B cell (primary cell): Measurements from ENCODE around the gene DACH1. TPM values are rescaled to one million over a fixed set of nuclear protein-coding genes. Genes with fewer than 3 reads are reported as not detected.

Source experiments
- ATAC-seq: fragments of 200-7000 bp; cut with Tn5 transposase; one replicate; pipeline ENCODE4 v1.10.0; 2021; ENCODE audit warnings: low read depth, mild to moderate bottlenecking, moderate number of reproducible peaks, moderate library complexity
- CTCF ChIA-PET: fragments of 350-600 bp; sonication (Branson Sonifier 250); formaldehyde crosslinking; loops from one replicate; lab custom pipeline; 2021; ENCODE audit warnings: antibody characterized with exemption, inconsistent platforms; lab: Charles Lee
- POLR2A ChIA-PET: fragments of 350-600 bp; sonication (Branson Sonifier 250); formaldehyde crosslinking; loops from one replicate; lab custom pipeline; 2021; ENCODE audit warnings: antibody characterized with exemption; lab: Charles Lee
- DNase-seq: peaks from one replicate; pipeline ENCODE4 v3.0.0; 2013
- H2AFZ ChIP-seq: 2 replicates; pipeline ENCODE4 v1.6.1; 2012; ENCODE audit warnings: mild to moderate bottlenecking, low read depth, low read length; ENCODE audit not compliant: insufficient read depth, poor library complexity, severe bottlenecking
- H3K27ac ChIP-seq, 2 donors: 1 replicate in 1 of 2; 2 replicates in 1 of 2; pipeline ENCODE4 v1.5.1; 2012 to 2013; ENCODE audit warnings: low read length in 2 of 2, mild to moderate bottlenecking in 2 of 2, moderate library complexity in 1 of 2
- H3K27me3 ChIP-seq, 4 experiments: fragments of 200-600 bp in 1 of 4; sonication (generic) in 1 of 4; replicated peaks in 1 of 4; 1 replicate in 2 of 4; 2 replicates in 2 of 4; pipeline versions ENCODE4 v1.6.1 to v1.7.0; 2013 to 2016; ENCODE audit warnings: low read length in 3 of 4, mild to moderate bottlenecking in 2 of 4, mixed read lengths in 1 of 4, moderate library complexity in 1 of 4; ENCODE audit not compliant: insufficient read depth in 4 of 4, control insufficient read depth in 3 of 4; ENCODE audit errors: control extremely low read depth in 1 of 4
- H3K36me3 ChIP-seq, 2 experiments: replicated peaks in 1 of 2; 1 replicate in 1 of 2; 2 replicates in 1 of 2; pipeline versions ENCODE4 v1.6.1 to v1.7.1; 2013; ENCODE audit warnings: low read length in 1 of 2; ENCODE audit not compliant: insufficient read depth in 2 of 2, control insufficient read depth in 1 of 2; ENCODE audit errors: control extremely low read depth in 1 of 2, extremely low read depth in 1 of 2
- H3K4me1 ChIP-seq, 2 donors: fragments of 200-600 bp in 1 of 2; sonication (generic) in 1 of 2; 1 replicate in 1 of 2; 2 replicates in 1 of 2; pipeline versions ENCODE4 v1.5.1 to v1.6.1; 2013 to 2017; ENCODE audit warnings: low read length in 2 of 2; ENCODE audit not compliant: control insufficient read depth in 2 of 2, insufficient read depth in 2 of 2
- H3K4me2 ChIP-seq: replicated peaks from 2 replicates; pipeline ENCODE3; 2012; ENCODE audit warnings: mild to moderate bottlenecking, low read depth, low read length; ENCODE audit not compliant: poor library complexity, severe bottlenecking
- H3K4me3 ChIP-seq, 5 experiments: fragments of 200-600 bp in 1 of 5; sonication (generic) in 1 of 5; 1 replicate in 3 of 5; 2 replicates in 2 of 5; pipeline versions ENCODE4 v1.5.1 to v1.7.0; 2011 to 2016; ENCODE audit warnings: low read length in 4 of 5, mild to moderate bottlenecking in 4 of 5, low read depth in 2 of 5, control low read depth in 1 of 5, moderate library complexity in 1 of 5; ENCODE audit not compliant: insufficient read depth in 1 of 5; ENCODE audit errors: control extremely low read depth in 1 of 5, extremely low read depth in 1 of 5
- H3K79me2 ChIP-seq: fragments of 200-600 bp; sonication (generic); one replicate; pipeline ENCODE4 v1.6.0; 2016; ENCODE audit warnings: low read length; ENCODE audit not compliant: control insufficient read depth, insufficient read depth
- H3K9ac ChIP-seq: fragments of 200-600 bp; sonication (generic); 2 replicates; pipeline ENCODE4 v1.6.1; 2017; ENCODE audit warnings: mild to moderate bottlenecking, low read length, moderate library complexity
- H3K9me3 ChIP-seq, 3 donors: one replicate each; pipeline versions ENCODE4 v1.6.1 to v1.7.1; 2013; ENCODE audit warnings: low read length in 2 of 3; ENCODE audit not compliant: control insufficient read depth in 2 of 3, insufficient read depth in 1 of 3; ENCODE audit errors: control extremely low read depth in 1 of 3
- H4K20me1 ChIP-seq: 2 replicates; pipeline ENCODE4 v1.6.0; 2012; ENCODE audit warnings: mild to moderate bottlenecking, low read length; ENCODE audit not compliant: insufficient read depth, control insufficient read depth, poor library complexity, severe bottlenecking
- H3K27ac Mint-ChIP-seq: one replicate; pipeline ENCODE4 v1.8.0; 2021; ENCODE audit warnings: mixed read lengths
- H3K27me3 Mint-ChIP-seq: one replicate; pipeline ENCODE4 v1.8.0; 2021; ENCODE audit warnings: mixed read lengths
- H3K4me1 Mint-ChIP-seq: one replicate; pipeline ENCODE4 v1.8.0; 2021; ENCODE audit warnings: mixed read lengths
- H3K4me3 Mint-ChIP-seq: one replicate; pipeline ENCODE4 v1.8.0; 2021; ENCODE audit warnings: mixed read lengths
- H3K9me3 Mint-ChIP-seq: one replicate; pipeline ENCODE4 v1.8.0; 2022; ENCODE audit warnings: mixed read lengths; ENCODE audit not compliant: insufficient read depth
- EZH2 ChIP-seq: IDR thresholded peaks from 2 replicates; pipeline ENCODE4 v1.6.1; 2012; ENCODE audit warnings: borderline replicate concordance, low read depth, mild to moderate bottlenecking, moderate library complexity, low read length; ENCODE audit not compliant: insufficient read depth, poor library complexity, severe bottlenecking
- WGBS: methylation state at CpG from one replicate; pipeline ENCODE4 v1.1.5; 2013; ENCODE audit warnings: missing lambda C conversion rate; ENCODE audit not compliant: insufficient coverage; 5-methylcytosine and 5-hydroxymethylcytosine counted together
- intact Hi-C: fragments of 100-400 bp; cut with micrococcal nuclease; formaldehyde crosslinking; loops from one replicate; pipeline ENCODE4 v1.10.0; 2022
- polyA plus RNA-seq: library from polyadenylated mRNA; depleted of rRNA; stranded (reverse); fragments of >200 nt; gene quantifications from 2 replicates; pipeline ENCODE4 v1.2.3, GENCODE V29; 2012
- total RNA-seq, 2 donors: library from RNA; stranded (reverse); fragments of 120-200 nt in 1 of 2; gene quantifications; 1 replicate in 1 of 2; 2 replicates in 1 of 2; pipeline versions ENCODE4 v1.2.3 to v1.2.4, GENCODE V29; 2013 to 2022
- TF ChIP-seq, protein P1 (sequence below): fragments of 200-600 bp; IDR thresholded peaks from one replicate; pipeline ENCODE4 v1.8.0; 2022; ENCODE audit warnings: antibody characterized with exemption, mild to moderate bottlenecking

DACH1 gene
- total and polyA plus RNA-seq, 2 donors (not counting 1 experiment from before 2014, with no cell fraction given), result not detected

DNA sequence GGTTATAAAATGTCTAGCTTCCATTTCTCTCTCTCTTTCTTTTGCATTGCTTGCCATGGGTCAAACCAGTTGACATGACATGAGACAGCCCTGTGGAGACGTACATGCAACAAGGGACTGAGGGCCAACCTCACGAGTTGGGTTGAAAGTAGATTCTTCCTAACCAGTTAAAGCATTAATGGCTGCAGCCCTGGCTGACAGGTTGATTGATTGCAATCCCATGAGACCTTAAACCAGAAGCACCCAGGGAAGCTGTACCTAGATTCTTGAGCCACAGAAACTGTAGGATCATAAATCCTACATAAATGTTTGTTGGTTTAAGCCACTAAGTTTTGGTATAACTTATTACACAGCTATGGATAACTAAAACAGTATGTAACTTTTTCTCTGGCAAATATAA, 373.8 kb downstream of the DACH1 start:
- WGBS, result 73% methylated on average over 2 of the region's 2 CpGs

GRCh38 chr13:71492346-71492871, 374.6 kb downstream of the DACH1 start:
- DNase-seq, result no peak
- Histone ChIP-seq H3K4me3 (no peak overlapping the region), H3K4me2 (no peak overlapping the region), H3K27ac (no peak overlapping the region), H3K9me3 (no peaks in the 10 kb centered on the region), H3K79me2 (no peaks in the 10 kb centered on the region), H2AFZ (no peak overlapping the region), H3K4me1 (no peaks in the 10 kb centered on the region), H3K36me3 (no peaks in the 10 kb centered on the region), H3K27me3 (no peaks in the 10 kb centered on the region), H4K20me1 (no peaks in the 10 kb centered on the region), H3K9ac (no peak overlapping the region)
- CTCF ChIA-PET, result interaction anchor here (0.7 kb wide), 1 partner anchor 533 kb away, joined by 4 read pairs; no protein-coding TSS in a partner anchor
- Mint-ChIP-seq H3K27ac (no peak overlapping the region), H3K4me3 (no peak overlapping the region), H3K4me1 (no peaks in the 10 kb centered on the region), H3K9me3 (no peaks in the 10 kb centered on the region), H3K27me3 (no peaks in the 10 kb centered on the region)
- ATAC-seq, result no peak
- intact Hi-C loops, result no loop called here
- POLR2A ChIA-PET, result no interaction called here
- TF ChIP-seq, protein P1, sequence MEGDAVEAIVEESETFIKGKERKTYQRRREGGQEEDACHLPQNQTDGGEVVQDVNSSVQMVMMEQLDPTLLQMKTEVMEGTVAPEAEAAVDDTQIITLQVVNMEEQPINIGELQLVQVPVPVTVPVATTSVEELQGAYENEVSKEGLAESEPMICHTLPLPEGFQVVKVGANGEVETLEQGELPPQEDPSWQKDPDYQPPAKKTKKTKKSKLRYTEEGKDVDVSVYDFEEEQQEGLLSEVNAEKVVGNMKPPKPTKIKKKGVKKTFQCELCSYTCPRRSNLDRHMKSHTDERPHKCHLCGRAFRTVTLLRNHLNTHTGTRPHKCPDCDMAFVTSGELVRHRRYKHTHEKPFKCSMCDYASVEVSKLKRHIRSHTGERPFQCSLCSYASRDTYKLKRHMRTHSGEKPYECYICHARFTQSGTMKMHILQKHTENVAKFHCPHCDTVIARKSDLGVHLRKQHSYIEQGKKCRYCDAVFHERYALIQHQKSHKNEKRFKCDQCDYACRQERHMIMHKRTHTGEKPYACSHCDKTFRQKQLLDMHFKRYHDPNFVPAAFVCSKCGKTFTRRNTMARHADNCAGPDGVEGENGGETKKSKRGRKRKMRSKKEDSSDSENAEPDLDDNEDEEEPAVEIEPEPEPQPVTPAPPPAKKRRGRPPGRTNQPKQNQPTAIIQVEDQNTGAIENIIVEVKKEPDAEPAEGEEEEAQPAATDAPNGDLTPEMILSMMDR, result no peak
- TF ChIP-seq EZH2, result no peak

More for the DNA sequence above, 373.8 kb downstream of the DACH1 start:
- intact Hi-C loops, result no loop called here
- POLR2A ChIA-PET, result no interaction called here
- H3K4me2 ChIP-seq, result no peak overlapping the region
- H3K36me3 ChIP-seq, result no peaks in the 10 kb centered on the region
- Mint-ChIP-seq H3K4me1 (no peaks in the 10 kb centered on the region), H3K27ac (no peak overlapping the region), H3K27me3 (no peaks in the 10 kb centered on the region), H3K9me3 (no peaks in the 10 kb centered on the region), H3K4me3 (no peak overlapping the region)
- no peaks in the 10 kb centered on the region for H3K79me2 ChIP-seq
- H3K9me3 ChIP-seq, result no peaks in the 10 kb centered on the region
- DNase-seq (no peak), ATAC-seq (no peak)
- no peaks in the 10 kb centered on the region for H4K20me1 ChIP-seq
- TF ChIP-seq EZH2, result no peak
- TF ChIP-seq, protein P1, result no peak
- no peak overlapping the region for H3K27ac ChIP-seq
- H3K27me3 ChIP-seq, result no peaks in the 10 kb centered on the region
- H3K4me1 ChIP-seq, result no peaks in the 10 kb centered on the region
- H3K9ac ChIP-seq, result no peak overlapping the region
- no peak overlapping the region for H3K4me3 ChIP-seq
- CTCF ChIA-PET, result no interaction called here
- H2AFZ ChIP-seq, result no peak overlapping the region
